ENCODE measurements around the gene TIMP1. TPM values are rescaled to one million over a fixed set of nuclear protein-coding genes. Genes with fewer than 3 reads are reported as not detected.

The TIMP1 gene
- total RNA-seq, 4 donors from 2014 or later, result 77.4 to 204 (median 156) TPM

GRCh38 chrX:47611926-47612325 lies 29.7 kb downstream of the TIMP1 start:
- H3K27me3 ChIP-seq, result no peaks in the 10 kb centered on the region
- no peak overlapping the region for H3K27ac ChIP-seq
- no peak overlapping the region for H3K4me3 ChIP-seq
- no peaks in the 10 kb centered on the region for H3K4me1 ChIP-seq
- no CpG with 5 or more reads among the region's 2 CpGs for WGBS, 2 donors (ENCODE audit: low coverage in 1 of 2)
- no peak for ATAC-seq
- TF ChIP-seq EP300 (IDR thresholded peaks at IDR 0.05), result no peak
- TF ChIP-seq CTCF (IDR thresholded peaks at IDR 0.05), result no peak
- no peak for TF ChIP-seq POLR2AphosphoS5 (IDR thresholded peaks at IDR 0.05)
- TF ChIP-seq POLR2A (IDR thresholded peaks at IDR 0.05), result no peak
- no peaks in the 10 kb centered on the region for H3K9me3 ChIP-seq
- no peaks in the 10 kb centered on the region for H3K36me3 ChIP-seq

DNA sequence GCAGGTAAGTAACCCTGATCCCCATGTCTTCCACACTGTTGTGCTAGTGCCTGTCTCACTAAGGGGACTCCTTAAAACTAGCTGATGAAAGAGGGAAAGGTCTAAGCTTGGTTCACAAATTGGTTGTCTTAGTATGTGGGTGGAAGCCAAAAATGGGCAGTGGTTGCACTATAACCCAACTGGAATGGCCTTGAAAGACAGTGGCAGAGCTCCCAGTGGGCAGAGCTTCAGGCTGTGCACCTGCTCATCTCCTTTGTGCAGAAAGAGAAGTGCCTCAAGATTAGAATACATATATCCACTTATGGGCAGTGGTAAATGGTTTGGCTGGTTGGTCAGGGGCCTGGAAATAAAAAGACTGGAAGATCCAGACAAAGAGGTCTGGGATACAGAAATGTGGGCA lies 30.2 kb downstream of the TIMP1 start:
- no peaks in the 10 kb centered on the region for H3K9me3 ChIP-seq
- ATAC-seq, result no peak
- H3K27ac ChIP-seq, result no peak overlapping the region
- H3K27me3 ChIP-seq, result no peaks in the 10 kb centered on the region
- no peak overlapping the region for H3K4me3 ChIP-seq
- no peaks in the 10 kb centered on the region for H3K36me3 ChIP-seq
- TF ChIP-seq POLR2A (IDR thresholded peaks at IDR 0.05), result no peak
- no peak for TF ChIP-seq POLR2AphosphoS5 (IDR thresholded peaks at IDR 0.05)
- no peak for TF ChIP-seq EP300 (IDR thresholded peaks at IDR 0.05)
- no peak for TF ChIP-seq CTCF (IDR thresholded peaks at IDR 0.05)
- no peaks in the 10 kb centered on the region for H3K4me1 ChIP-seq

DNA sequence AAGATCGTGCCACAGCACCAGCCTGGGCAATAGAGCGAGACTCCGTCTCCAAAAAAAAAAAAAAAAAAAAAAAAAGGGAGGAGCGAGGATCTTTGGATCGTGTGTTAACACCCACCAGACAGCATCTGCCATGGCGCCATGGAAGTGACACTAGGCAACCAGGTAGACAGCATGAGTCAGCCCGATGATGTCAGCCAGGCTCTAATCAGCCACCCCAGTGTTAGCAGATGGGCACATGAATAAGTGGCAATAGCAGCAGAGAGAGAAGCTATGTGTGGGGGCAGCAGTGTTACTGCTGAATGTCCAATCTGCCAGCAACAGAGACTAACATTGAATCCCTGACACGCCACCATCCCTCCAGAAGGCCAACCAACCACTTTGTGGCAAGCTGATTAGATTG lies 30.8 kb downstream of the TIMP1 start:
- WGBS, 2 donors (ENCODE audit: low coverage in 1 of 2), result 71 to 80% methylated on average over 1 to 5 of the region's 8 CpGs
- ATAC-seq, result no peak
- Histone ChIP-seq H3K4me3 (no peak overlapping the region), H3K36me3 (no peaks in the 10 kb centered on the region), H3K27ac (no peak overlapping the region), H3K4me1 (no peaks in the 10 kb centered on the region), H3K9me3 (no peaks in the 10 kb centered on the region), H3K27me3 (no peaks in the 10 kb centered on the region)
- TF ChIP-seq CTCF (IDR thresholded peaks at IDR 0.05), result no peak
- TF ChIP-seq EP300 (IDR thresholded peaks at IDR 0.05), result no peak
- no peak for TF ChIP-seq POLR2AphosphoS5 (IDR thresholded peaks at IDR 0.05)
- no peak for TF ChIP-seq POLR2A (IDR thresholded peaks at IDR 0.05)

DNA sequence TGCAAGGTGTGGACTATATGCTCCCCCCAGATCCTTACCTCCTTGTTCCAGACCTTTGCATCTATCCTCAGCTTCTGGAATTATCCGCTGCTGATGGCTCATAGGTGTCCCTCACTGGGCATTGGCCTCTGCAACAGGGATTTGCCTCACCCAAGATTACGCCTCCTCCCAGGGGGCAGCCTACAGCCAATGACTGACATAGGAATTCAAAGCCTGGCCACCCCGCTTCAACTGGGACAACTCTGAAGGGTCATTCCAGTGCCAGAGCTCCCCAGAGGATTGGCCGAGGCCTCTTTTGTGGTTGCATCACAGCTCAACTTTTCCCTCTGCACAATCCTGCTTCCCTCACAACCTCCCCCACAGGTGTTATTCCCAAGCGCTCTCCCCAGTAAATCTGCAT lies 32.4 kb downstream of the TIMP1 start:
- Histone ChIP-seq H3K4me3 (no peak overlapping the region), H3K27ac (no peak overlapping the region), H3K36me3 (no peaks in the 10 kb centered on the region), H3K4me1 (peaks cover 0 to 5% (median 0%) of the 10 kb centered on the region in 3 donors), H3K9me3 (no peaks in the 10 kb centered on the region), H3K27me3 (peaks cover 6% of the 10 kb centered on the region)
- no peak for TF ChIP-seq POLR2A (IDR thresholded peaks at IDR 0.05)
- no peak for TF ChIP-seq POLR2AphosphoS5 (IDR thresholded peaks at IDR 0.05)
- no peak for TF ChIP-seq EP300 (IDR thresholded peaks at IDR 0.05)
- no peak for TF ChIP-seq CTCF (IDR thresholded peaks at IDR 0.05)
- no peak for ATAC-seq
- 71 to 100% methylated on average over 1 of the region's 5 CpGs for WGBS, 2 donors (ENCODE audit: low coverage in 1 of 2)

DNA sequence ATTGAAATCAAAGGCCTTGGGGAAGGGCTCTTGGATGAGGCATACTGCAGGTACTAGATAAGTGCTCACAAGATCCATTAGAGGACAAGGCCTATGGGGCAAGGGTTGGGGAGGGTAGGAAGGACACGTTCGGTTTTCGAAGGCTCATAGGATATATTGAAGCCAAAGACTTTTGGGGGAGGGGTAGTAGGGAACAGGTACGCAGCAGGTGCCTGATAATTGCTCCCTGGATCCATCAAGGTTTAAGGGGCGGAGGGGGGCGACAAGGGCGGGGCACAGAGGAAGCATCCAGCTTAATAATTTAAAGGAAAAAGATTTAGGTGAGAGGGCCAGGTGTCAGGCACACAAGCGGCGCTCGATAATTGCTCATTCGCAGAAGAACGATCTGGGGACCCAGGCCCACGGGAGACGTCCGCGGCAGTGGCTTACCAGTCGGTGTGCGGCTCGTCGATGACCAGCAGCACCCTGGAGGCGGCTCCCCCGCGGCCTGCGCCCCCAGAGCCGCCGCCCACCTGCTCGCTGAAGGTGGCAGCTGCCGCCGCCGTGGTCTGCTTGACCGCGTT lies 36.8 kb downstream of the TIMP1 start:
- H3K9me3 ChIP-seq, result no peaks in the 10 kb centered on the region
- H3K27me3 ChIP-seq, result peaks cover 13% of the 10 kb centered on the region
- no peak overlapping the region for H3K27ac ChIP-seq
- 49 to 72% methylated on average over 4 to 6 of the region's 32 CpGs for WGBS, 2 donors (ENCODE audit: low coverage in 1 of 2)
- H3K36me3 ChIP-seq, result no peaks in the 10 kb centered on the region
- peak overlapping the region in 1 of 2 donors; percentile 39 for H3K4me3 ChIP-seq
- TF ChIP-seq CTCF (IDR thresholded peaks at IDR 0.05) (no peak), POLR2A (IDR thresholded peaks at IDR 0.05) (no peak)
- ATAC-seq, result no peak
- H3K4me1 ChIP-seq, result peaks cover 0 to 18% (median 0%) of the 10 kb centered on the region in 3 donors

All from gastroesophageal sphincter (tissue), 4 donors.